Panc1 (cell line): ENCODE measurements around the gene ZNF692.

ENCODE experiments used
- CTCF ChIP-seq: fragments of 450-650 bp; IDR thresholded peaks from 2 replicates; pipeline ENCODE4 v1.5.1; 2017; ENCODE audit warnings: mild to moderate bottlenecking
- POLR2AphosphoS5 ChIP-seq: IDR thresholded peaks from 2 replicates; pipeline ENCODE4 v1.6.1; 2012; ENCODE audit warnings: mild to moderate bottlenecking, low read depth, low read length, moderate library complexity
- REST ChIP-seq, 2 experiments: IDR thresholded peaks; 2 replicates each; pipeline ENCODE4 v1.6.1; 2011 to 2012; ENCODE audit warnings: low read depth in 2 of 2, control low read depth in 1 of 2, low read length in 1 of 2, mild to moderate bottlenecking in 1 of 2, moderate library complexity in 1 of 2; ENCODE audit not compliant: insufficient read depth in 1 of 2
- SIN3A ChIP-seq: IDR thresholded peaks from 2 replicates; pipeline ENCODE4 v1.6.1; 2012; ENCODE audit warnings: low read depth, mild to moderate bottlenecking, low read length, moderate library complexity, borderline replicate concordance; ENCODE audit not compliant: insufficient read depth
- TCF7L2 ChIP-seq: IDR thresholded peaks from 2 replicates; pipeline ENCODE4 v1.6.1; 2011; ENCODE audit warnings: mild to moderate bottlenecking, low read depth, low read length, inconsistent platforms

GRCh38 chr1:248837045-248837780 is 21.7 kb downstream of the ZNF692 start:
- no peak for TF ChIP-seq CTCF
- TF ChIP-seq POLR2AphosphoS5 = no peak
- TF ChIP-seq REST (IDR thresholded peaks at IDR 0.05; ENCODE audit: insufficient read depth in 1 of 2, low read depth in 2 of 2, low read length in 1 of 2) = no peak
- no peak for TF ChIP-seq TCF7L2
- TF ChIP-seq SIN3A = no peak
